ENCODE results near the gene SGCD.
A peak's percentile ranks its signal among the peaks of the same experiment; 100 is the strongest.

The SGCD gene

GRCh38 chr5:156326718-156327259 is at the start of gene SGCD:
Gene SGCD (plus strand): TSS chr5:156327164.
- no peak for FAIRE-seq
- peak; percentile 60 for DNase-seq (ENCODE audit: low spot score)

- DNase-seq (ENCODE audit: low spot score) (no peak), FAIRE-seq (no peak)
Measured at GRCh38 chr5:156277290-156277689, 49.7 kb upstream of the SGCD start.

DNA sequence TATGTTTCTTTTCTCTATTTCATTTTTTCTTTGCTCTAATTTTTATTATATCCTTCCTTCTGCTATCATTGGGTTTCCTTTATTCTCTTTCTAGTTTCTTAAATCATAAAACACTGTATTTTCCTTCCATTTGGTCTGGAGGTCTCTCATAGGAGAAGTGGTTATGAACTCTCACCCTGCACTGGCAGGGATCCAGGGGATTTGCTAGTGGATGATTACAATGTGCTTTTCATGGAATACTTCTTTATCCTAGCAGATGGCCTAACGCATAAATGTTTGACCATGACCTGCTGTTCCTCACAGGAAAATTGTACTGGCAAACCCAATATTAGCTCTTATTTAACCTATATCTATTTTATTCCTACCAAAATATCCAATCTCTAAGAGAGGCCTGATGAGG is 31.5 kb upstream of the SGCD start:
- FAIRE-seq (no peak), DNase-seq (ENCODE audit: low spot score) (no peak)

- no peak for DNase-seq (ENCODE audit: low spot score)
- FAIRE-seq, result no peak
Measured at GRCh38 chr5:156310115-156310514, 16.8 kb upstream of the SGCD start.

GRCh38 chr5:156312897-156313694 is 13.9 kb upstream of the SGCD start:
- DNase-seq (ENCODE audit: low spot score), result no peak
- no peak for FAIRE-seq

DNA sequence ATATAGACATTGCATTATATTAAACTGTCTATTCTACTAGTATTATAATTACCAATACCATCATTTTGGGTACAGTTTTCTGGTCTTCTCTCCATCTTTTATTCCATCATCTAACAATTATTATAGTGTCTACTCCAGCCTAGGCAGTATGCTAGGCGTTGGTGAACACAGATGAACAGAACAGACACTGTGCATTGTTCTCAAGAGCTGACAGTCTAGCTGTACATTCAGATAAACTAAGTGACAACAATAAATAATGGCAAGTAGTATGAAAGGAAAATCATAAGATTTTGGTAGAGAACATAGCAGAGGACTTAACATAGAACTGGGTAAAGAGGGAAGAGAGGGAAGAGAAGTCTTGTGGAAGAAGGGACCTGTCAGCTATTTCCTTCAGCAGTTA is 12.5 kb upstream of the SGCD start:
- no peak for FAIRE-seq
- DNase-seq (ENCODE audit: low spot score), result no peak

DNA sequence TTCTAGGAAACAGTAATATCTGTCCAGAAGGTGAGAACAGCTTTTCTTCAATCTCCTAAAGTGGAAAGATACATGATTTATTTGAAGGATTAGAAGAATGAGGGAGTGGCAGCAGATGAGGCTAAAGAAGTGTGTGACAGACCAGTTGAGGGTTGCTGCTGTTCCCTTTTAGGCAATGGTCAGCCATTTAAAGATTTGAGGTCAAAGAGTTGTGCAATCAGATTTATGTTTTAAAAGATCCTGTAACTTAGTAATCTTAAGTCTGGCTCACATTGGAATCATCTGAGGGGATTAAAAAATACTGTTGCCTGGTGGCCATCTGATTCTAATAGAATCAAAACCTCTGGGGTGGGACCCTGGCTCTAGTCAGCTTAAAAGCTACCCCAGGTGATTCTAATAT is 4.3 kb upstream of the SGCD start:
- DNase-seq (ENCODE audit: low spot score) (no peak), FAIRE-seq (no peak)

GRCh38 chr5:156327296-156327695 is 332 bp downstream of the SGCD start:
- FAIRE-seq (no peak), DNase-seq (ENCODE audit: low spot score) (no peak)

GRCh38 chr5:156328161-156328560 is 1.2 kb downstream of the SGCD start:
- FAIRE-seq (no peak), DNase-seq (ENCODE audit: low spot score) (no peak)

DNA sequence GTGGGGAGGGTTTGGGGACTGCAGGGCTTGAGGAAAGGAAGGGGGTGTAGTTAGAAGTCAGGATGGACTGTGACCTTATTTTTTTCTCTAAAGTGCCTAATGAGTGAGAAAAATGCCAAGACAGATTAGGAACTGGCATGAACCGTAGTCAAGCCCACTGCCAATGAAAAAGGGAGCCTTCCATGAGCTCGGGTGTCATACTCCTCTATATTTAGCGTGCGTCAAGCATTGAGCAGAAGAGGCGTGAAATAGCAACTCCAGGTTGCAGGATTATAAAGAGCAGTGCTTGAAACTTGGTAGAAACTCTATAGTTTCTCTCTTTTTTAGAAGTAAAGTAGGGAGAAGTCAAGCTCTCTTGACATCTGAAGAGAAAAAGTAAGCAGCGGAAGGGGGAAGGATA is 1.8 kb downstream of the SGCD start:
- DNase-seq (ENCODE audit: low spot score) (no peak), FAIRE-seq (no peak)

GRCh38 chr5:156329171-156329611 is 2.2 kb downstream of the SGCD start:
- FAIRE-seq, result no peak
- DNase-seq (ENCODE audit: low spot score), result no peak

GRCh38 chr5:156330141-156330870 is 3.3 kb downstream of the SGCD start:
- no peak for DNase-seq (ENCODE audit: low spot score)
- FAIRE-seq, result no peak

GRCh38 chr5:156331181-156331580 is 4.2 kb downstream of the SGCD start:
- FAIRE-seq, result no peak

DNA sequence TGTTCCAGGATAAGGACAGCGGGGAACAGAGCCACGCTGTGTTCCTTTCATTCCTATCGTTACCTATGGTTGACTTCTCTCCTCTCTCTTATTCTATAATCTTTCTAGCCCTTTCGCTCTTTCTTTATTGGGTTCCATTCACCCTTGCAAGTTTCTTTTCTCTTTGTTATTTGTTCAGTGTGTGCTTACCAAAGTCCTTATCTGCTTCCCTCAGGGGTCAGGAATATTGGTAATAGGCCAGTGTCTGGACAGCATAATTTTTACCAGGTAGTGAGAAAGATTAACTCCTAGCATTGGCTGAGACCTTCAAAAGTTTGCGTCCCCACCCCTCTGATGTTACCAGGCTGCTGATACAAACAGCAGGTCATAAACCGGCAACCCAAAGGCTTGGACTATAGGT is 4.9 kb downstream of the SGCD start:
- FAIRE-seq, result no peak
- no peak for DNase-seq (ENCODE audit: low spot score)

More at GRCh38 chr5:156331181-156331580, 4.2 kb downstream of the SGCD start:
- DNase-seq (ENCODE audit: low spot score), result no peak

DNA sequence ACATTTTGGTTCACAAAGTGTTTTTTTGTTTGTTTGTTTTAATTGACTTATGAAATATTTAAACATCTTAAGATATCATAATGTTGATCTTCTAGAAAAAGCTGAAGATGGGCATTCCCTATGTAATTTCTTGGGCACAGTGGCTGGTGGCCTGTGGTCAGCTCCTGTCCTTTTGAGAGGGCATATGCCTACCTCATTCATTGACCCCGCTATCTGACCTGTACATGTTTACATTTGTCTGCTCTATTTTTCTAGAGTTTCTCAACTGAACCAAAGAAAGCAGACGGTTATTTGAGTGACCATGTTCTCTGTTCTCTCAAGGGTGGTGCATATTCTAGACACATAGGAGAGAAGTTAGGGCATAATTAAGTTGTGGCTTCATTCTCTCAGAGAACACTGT is 5.3 kb downstream of the SGCD start:
- FAIRE-seq (no peak), DNase-seq (ENCODE audit: low spot score) (no peak)

- FAIRE-seq, result no peak
- no peak for DNase-seq (ENCODE audit: low spot score)
Measured at GRCh38 chr5:156339139-156339841, 12.3 kb downstream of the SGCD start.

DNA sequence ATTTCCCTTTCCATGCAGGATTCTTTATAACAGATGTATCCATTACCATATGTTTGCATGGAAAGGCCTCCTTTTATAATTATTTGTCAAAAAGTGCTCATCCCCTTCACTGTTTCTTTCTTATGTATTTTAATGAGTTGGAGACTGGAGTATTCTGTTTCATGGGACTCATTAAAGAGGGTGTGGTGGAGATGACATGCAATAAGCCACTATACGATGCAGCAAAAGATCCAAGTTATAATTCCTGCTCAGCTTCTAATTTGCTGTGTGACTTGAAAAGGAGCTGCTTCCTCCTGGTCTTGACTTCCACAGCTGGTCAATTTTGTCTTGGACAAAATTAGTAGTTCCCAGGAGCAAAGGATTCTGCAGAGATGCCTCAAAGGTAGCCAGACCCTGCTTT is 13.9 kb downstream of the SGCD start:
- DNase-seq (ENCODE audit: low spot score), result no peak

GRCh38 chr5:156350256-156350655 is 23.3 kb downstream of the SGCD start:
- FAIRE-seq, result no peak
- DNase-seq (ENCODE audit: low spot score), result no peak

More for the DNA sequence above, 13.9 kb downstream of the SGCD start:
- FAIRE-seq, result no peak

- no peak for FAIRE-seq
- no peak for DNase-seq (ENCODE audit: low spot score)
Measured at GRCh38 chr5:156351423-156351822, 24.5 kb downstream of the SGCD start.

DNA sequence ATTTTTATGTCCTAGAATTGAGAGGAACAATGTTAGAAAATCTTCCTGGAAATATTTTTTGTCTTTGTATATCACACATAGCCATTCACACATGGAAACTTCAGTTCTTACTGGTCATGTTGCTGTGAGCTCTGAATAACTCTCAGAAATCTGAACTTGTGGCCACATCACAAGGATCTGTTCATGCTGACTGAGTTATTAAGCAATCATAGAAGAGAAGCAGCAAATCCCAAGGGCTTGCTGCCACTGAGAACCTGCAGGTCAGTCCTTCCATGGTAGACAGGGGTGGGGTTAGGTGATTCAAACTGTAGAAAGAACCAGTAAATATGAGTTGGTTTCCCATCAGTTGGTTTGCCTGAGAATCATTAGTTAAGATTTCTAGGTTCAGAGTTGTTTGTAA is 27.6 kb downstream of the SGCD start:
- DNase-seq (ENCODE audit: low spot score) (no peak), FAIRE-seq (no peak)

- FAIRE-seq, result no peak
- DNase-seq (ENCODE audit: low spot score), result no peak
Measured at GRCh38 chr5:156356238-156356637, 29.3 kb downstream of the SGCD start.

- DNase-seq (ENCODE audit: low spot score) (no peak), FAIRE-seq (no peak)
Measured at GRCh38 chr5:156359476-156359875, 32.5 kb downstream of the SGCD start.
